GM23248 (cell line): ENCODE results near the gene KDM1B.

Source experiments
- EZH2 ChIP-seq: fragments of 200-600 bp; sonication (generic); IDR thresholded peaks from 2 replicates; pipeline ENCODE4 v1.6.1; 2018; ENCODE audit warnings: antibody characterized with exemption, mild to moderate bottlenecking; ENCODE audit not compliant: insufficient read depth, poor library complexity, severe bottlenecking
- EZH2phosphoT487 ChIP-seq: fragments of 200-600 bp; sonication (generic); IDR thresholded peaks from 2 replicates; pipeline ENCODE4 v1.6.1; 2018; ENCODE audit warnings: antibody characterized with exemption, moderate library complexity, mild to moderate bottlenecking, low read depth; ENCODE audit not compliant: insufficient read depth

DNA sequence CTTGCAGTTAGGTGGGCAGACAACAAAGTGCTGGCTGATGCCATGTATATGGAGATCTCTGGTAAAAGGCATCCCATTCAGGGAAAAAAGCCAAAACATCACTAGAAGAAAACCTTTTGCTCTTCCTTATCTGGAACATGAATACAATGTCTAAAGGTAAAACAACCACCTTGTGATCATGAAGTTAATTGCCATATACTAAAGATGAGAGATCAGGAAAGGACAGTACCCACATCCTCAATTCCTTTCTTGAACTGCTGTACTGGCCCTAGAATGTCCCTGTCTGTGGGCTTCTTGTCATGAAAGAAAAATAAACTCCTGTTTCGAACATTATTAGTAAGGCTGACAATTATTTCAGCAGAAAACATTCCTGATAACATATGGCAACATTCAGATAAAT lies 89.9 kb downstream of the KDM1B start:
- no peak for TF ChIP-seq EZH2
- no peak for TF ChIP-seq EZH2phosphoT487
